Chondrocyte (in vitro differentiated cells): ENCODE data around the gene MAS1. TPM values are rescaled to one million over a fixed set of nuclear protein-coding genes. Genes with fewer than 3 reads are reported as not detected.

ENCODE experiments used
- DNase-seq: peaks from one replicate; pipeline ENCODE4 v3.0.0; 2021; ENCODE audit warnings: mixed read lengths, low spot score
- H3K27ac Mint-ChIP-seq: one replicate; pipeline ENCODE4 v1.8.0; 2021; ENCODE audit warnings: mild to moderate bottlenecking, moderate library complexity, mixed read lengths; ENCODE audit not compliant: unreplicated experiment
- H3K27me3 Mint-ChIP-seq: 2 replicates; pipeline ENCODE4 v1.8.0; 2021; ENCODE audit warnings: low read depth, mixed read lengths
- H3K36me3 Mint-ChIP-seq: 2 replicates; pipeline ENCODE4 v1.8.0; 2021; ENCODE audit warnings: low read depth, mixed read lengths
- H3K4me1 Mint-ChIP-seq: 2 replicates; pipeline ENCODE4 v1.8.0; 2021; ENCODE audit warnings: low read depth, mild to moderate bottlenecking, mixed read lengths
- H3K4me3 Mint-ChIP-seq: one replicate; pipeline ENCODE4 v1.8.0; 2021; ENCODE audit warnings: mild to moderate bottlenecking, moderate library complexity, mixed read lengths; ENCODE audit not compliant: unreplicated experiment
- H3K9me3 Mint-ChIP-seq: 2 replicates; pipeline ENCODE4 v1.8.0; 2021; ENCODE audit warnings: low read depth, mixed read lengths
- total RNA-seq: library from RNA; stranded (reverse); gene quantifications from 3 replicates; pipeline ENCODE4 v1.2.1, GENCODE V29; 2021
- TF ChIP-seq, protein P1 (sequence below): fragments of 200-600 bp; sonication (generic); IDR thresholded peaks from 2 replicates; pipeline ENCODE4 v1.5.0; 2021; ENCODE audit warnings: antibody characterized with exemption, mild to moderate bottlenecking, moderate library complexity

MAS1 gene
- total RNA-seq, 1 donor from 2014 or later: not detected

DNA sequence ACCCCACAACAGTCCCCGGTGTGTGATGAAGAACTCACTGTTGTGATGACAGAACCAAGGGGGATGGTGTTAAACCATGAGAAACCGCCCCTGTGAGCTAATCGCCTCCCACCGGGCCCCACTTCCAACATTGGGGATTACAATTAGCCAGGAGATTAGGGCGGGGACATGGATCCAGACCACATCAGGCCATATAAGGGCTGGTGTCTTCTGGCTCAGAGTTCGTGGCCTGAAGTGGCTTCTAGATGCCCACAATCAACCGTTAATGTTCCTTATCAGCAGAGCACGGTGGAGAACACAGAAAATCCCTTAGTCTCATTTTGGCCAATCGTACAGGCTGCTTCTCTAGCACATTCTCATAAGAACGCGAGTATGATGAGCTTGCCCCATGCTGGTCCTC is 10.9 kb upstream of the MAS1 start:
- TF ChIP-seq, protein P1, sequence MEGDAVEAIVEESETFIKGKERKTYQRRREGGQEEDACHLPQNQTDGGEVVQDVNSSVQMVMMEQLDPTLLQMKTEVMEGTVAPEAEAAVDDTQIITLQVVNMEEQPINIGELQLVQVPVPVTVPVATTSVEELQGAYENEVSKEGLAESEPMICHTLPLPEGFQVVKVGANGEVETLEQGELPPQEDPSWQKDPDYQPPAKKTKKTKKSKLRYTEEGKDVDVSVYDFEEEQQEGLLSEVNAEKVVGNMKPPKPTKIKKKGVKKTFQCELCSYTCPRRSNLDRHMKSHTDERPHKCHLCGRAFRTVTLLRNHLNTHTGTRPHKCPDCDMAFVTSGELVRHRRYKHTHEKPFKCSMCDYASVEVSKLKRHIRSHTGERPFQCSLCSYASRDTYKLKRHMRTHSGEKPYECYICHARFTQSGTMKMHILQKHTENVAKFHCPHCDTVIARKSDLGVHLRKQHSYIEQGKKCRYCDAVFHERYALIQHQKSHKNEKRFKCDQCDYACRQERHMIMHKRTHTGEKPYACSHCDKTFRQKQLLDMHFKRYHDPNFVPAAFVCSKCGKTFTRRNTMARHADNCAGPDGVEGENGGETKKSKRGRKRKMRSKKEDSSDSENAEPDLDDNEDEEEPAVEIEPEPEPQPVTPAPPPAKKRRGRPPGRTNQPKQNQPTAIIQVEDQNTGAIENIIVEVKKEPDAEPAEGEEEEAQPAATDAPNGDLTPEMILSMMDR: no peak
- no peaks in the 10 kb centered on the region for H3K27me3 Mint-ChIP-seq
- no peaks in the 10 kb centered on the region for H3K36me3 Mint-ChIP-seq
- H3K4me1 Mint-ChIP-seq: peaks cover 7% of the 10 kb centered on the region
- H3K4me3 Mint-ChIP-seq: no peak overlapping the region
- DNase-seq: no peak
- H3K9me3 Mint-ChIP-seq: no peaks in the 10 kb centered on the region
- H3K27ac Mint-ChIP-seq: no peak overlapping the region

DNA sequence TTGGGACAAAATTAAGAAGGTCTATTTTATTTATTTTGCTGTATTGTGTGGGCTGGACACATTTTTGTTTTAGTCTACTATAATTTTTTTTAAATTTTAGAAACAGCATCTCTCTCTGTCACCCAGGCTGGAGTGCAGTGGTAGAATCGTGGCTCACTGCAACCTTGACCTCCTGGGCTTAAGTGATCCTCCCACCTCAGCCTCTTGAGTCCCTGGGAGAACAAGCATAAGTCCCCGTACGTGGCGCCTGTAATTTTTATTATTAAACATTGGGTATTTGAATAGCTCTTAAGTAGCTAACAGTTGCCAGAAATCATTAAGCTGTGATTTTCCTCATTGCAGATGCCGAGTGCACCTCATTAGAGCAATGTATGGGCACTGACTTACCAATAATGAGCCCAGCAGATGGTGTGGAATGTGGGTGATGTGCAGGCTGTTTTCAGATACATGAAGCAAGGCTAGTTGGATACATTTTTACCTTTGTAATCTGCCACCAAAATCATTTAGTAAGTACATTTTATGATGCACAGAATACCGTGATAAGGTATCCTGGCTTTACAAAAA is 10.3 kb upstream of the MAS1 start:
- Mint-ChIP-seq H3K27me3 (no peaks in the 10 kb centered on the region), H3K36me3 (no peaks in the 10 kb centered on the region), H3K4me1 (peaks cover under 1% of the 10 kb centered on the region), H3K4me3 (no peak overlapping the region), H3K9me3 (no peaks in the 10 kb centered on the region), H3K27ac (no peak overlapping the region)
- no peak for DNase-seq
- TF ChIP-seq, protein P1: no peak

DNA sequence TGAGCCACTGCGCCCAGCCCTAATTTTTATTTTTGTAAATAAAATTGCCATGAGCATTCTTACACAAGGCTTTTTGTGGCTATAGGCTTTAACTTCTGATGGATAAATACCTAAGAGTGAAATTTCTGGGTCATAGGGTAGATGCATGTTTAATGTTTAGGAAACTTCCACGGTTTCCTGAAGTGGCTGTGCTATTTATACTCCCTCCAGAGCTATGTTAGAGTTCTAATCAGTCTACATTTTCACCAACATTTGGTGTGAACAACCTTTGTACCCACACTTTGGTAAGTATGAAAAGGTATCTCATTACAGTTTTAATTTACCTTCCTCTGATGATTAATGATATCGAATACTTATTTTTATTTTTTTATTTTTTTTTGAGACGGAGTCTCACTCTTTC is 6.1 kb upstream of the MAS1 start:
- TF ChIP-seq, protein P1: no peak
- no peak for DNase-seq
- Mint-ChIP-seq H3K4me1 (no peaks in the 10 kb centered on the region), H3K9me3 (no peaks in the 10 kb centered on the region), H3K4me3 (no peak overlapping the region), H3K27me3 (peaks cover 19% of the 10 kb centered on the region), H3K36me3 (no peaks in the 10 kb centered on the region), H3K27ac (no peak overlapping the region)

DNA sequence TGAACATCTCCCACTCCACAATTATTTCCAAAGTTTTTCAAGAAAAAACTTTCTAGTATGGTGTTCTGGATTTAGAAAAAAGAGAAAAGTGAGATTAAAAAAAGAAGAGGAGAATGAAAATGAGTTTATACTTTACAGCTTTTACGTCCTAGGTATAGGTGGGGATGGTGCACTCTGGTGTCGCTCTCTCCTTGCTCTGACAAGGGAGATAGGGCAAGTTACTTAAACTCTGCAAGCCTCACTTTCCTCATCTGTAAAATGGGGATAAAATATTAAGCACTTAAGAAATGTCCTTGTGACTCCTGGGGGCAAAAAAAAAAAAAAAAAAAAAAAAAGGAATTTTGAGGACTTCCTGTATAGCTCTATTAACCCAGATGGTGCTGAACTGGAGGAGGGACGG is 4.5 kb upstream of the MAS1 start:
- DNase-seq: no peak
- no peaks in the 10 kb centered on the region for H3K9me3 Mint-ChIP-seq
- H3K36me3 Mint-ChIP-seq: no peaks in the 10 kb centered on the region
- no peak overlapping the region for H3K27ac Mint-ChIP-seq
- no peaks in the 10 kb centered on the region for H3K4me1 Mint-ChIP-seq
- H3K27me3 Mint-ChIP-seq: peaks cover 31% of the 10 kb centered on the region
- H3K4me3 Mint-ChIP-seq: no peak overlapping the region
- TF ChIP-seq, protein P1: no peak

DNA sequence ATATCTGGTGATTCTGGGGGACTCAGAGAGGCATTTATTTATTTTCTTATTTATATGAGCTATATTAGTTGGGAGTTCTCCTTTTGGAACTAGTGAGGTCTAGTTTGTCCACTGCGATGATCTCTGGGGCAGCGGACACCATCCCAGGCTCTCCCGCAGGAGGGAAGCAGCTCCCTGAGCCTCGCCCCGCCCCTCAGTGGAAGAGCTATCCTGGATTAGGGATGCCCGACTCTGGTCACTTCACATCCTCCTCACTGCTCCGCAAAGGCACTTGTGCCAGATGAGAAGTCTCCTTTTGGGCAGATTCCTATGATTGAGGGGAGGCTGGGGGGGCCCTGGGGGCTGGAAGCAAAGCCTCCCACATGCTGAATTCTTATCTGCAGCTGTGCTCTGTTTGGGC is 3.6 kb upstream of the MAS1 start:
- DNase-seq: no peak
- TF ChIP-seq, protein P1: no peak
- no peak overlapping the region for H3K4me3 Mint-ChIP-seq
- no peaks in the 10 kb centered on the region for H3K36me3 Mint-ChIP-seq
- peaks cover 31% of the 10 kb centered on the region for H3K27me3 Mint-ChIP-seq
- no peak overlapping the region for H3K27ac Mint-ChIP-seq
- no peaks in the 10 kb centered on the region for H3K9me3 Mint-ChIP-seq
- H3K4me1 Mint-ChIP-seq: no peaks in the 10 kb centered on the region
